CD14-positive monocyte (primary cell): ENCODE results near the gene NEO1. TPM values are rescaled to one million over a fixed set of nuclear protein-coding genes. Genes with fewer than 3 reads are reported as not detected.

ENCODE experiments used
- DNase-seq, 3 donors: peaks; one replicate each; pipeline ENCODE4 v3.0.0-alpha.2; 2011 to 2022
- H2AFZ ChIP-seq: 2 replicates; pipeline ENCODE4 v1.6.0; 2012; ENCODE audit warnings: mild to moderate bottlenecking, low read depth, low read length, inconsistent platforms; ENCODE audit not compliant: insufficient read depth, poor library complexity, severe bottlenecking
- H3K27ac ChIP-seq, 2 donors: 1 replicate in 1 of 2; 2 replicates in 1 of 2; pipeline ENCODE4 v1.5.1; 2012 to 2013; ENCODE audit warnings: low read length in 2 of 2, control low read depth in 1 of 2, inconsistent platforms in 1 of 2, low read depth in 1 of 2, mild to moderate bottlenecking in 1 of 2
- H3K27me3 ChIP-seq, 2 donors: one replicate each; pipeline versions ENCODE4 v1.6.0 to v1.6.1; 2011 to 2013; ENCODE audit warnings: low read length in 2 of 2; ENCODE audit not compliant: control insufficient read depth in 2 of 2, insufficient read depth in 2 of 2
- H3K36me3 ChIP-seq, 2 donors: replicated peaks in 1 of 2; 1 replicate in 1 of 2; 2 replicates in 1 of 2; pipeline versions ENCODE4 v1.5.1 to v1.6.1; 2012 to 2013; ENCODE audit warnings: low read length in 2 of 2, control low read depth in 1 of 2, inconsistent platforms in 1 of 2, mild to moderate bottlenecking in 1 of 2; ENCODE audit not compliant: insufficient read depth in 2 of 2, control insufficient read depth in 1 of 2
- H3K4me1 ChIP-seq, 2 donors: 1 replicate in 1 of 2; 2 replicates in 1 of 2; pipeline versions ENCODE4 v1.5.1 to v1.6.1; 2012 to 2013; ENCODE audit warnings: low read length in 2 of 2, control low read depth in 1 of 2, inconsistent platforms in 1 of 2, mild to moderate bottlenecking in 1 of 2, moderate library complexity in 1 of 2; ENCODE audit not compliant: insufficient read depth in 2 of 2, control insufficient read depth in 1 of 2
- H3K4me2 ChIP-seq: replicated peaks from 2 replicates; pipeline ENCODE3; 2012; ENCODE audit warnings: low read length, moderate library complexity, mild to moderate bottlenecking; ENCODE audit not compliant: poor library complexity, severe bottlenecking; ENCODE audit errors: extremely low read depth
- H3K4me3 ChIP-seq, 3 experiments: fragments of 200-600 bp in 1 of 3; sonication (generic) in 1 of 3; replicated peaks in 1 of 3; 1 replicate in 2 of 3; 2 replicates in 1 of 3; pipeline ENCODE4 v1.5.1; 2011 to 2013; ENCODE audit warnings: low read length in 3 of 3, mild to moderate bottlenecking in 3 of 3, control low read depth in 2 of 3, low read depth in 2 of 3, inconsistent platforms in 1 of 3, moderate library complexity in 1 of 3
- H3K79me2 ChIP-seq: 2 replicates; pipeline ENCODE4 v1.6.0; 2012; ENCODE audit warnings: mild to moderate bottlenecking, control low read depth, inconsistent platforms, low read length, moderate library complexity; ENCODE audit not compliant: insufficient read depth
- H3K9ac ChIP-seq: 2 replicates; pipeline ENCODE4 v1.6.0; 2017; ENCODE audit warnings: low read length, mild to moderate bottlenecking; ENCODE audit not compliant: insufficient read depth, poor library complexity, severe bottlenecking
- H3K9me3 ChIP-seq, 2 donors: replicated peaks in 1 of 2; 1 replicate in 1 of 2; 2 replicates in 1 of 2; pipeline versions ENCODE4 v1.5.1 to v1.6.1; 2012 to 2013; ENCODE audit warnings: low read length in 2 of 2, control low read depth in 1 of 2; ENCODE audit not compliant: control insufficient read depth in 1 of 2, insufficient read depth in 1 of 2
- H4K20me1 ChIP-seq: 2 replicates; pipeline ENCODE4 v1.6.0; 2012; ENCODE audit warnings: mild to moderate bottlenecking, low read length, control low read depth, moderate library complexity; ENCODE audit not compliant: insufficient read depth
- H3K27ac Mint-ChIP-seq, 7 donors: one replicate each; pipeline ENCODE4 v1.8.0; 2020; ENCODE audit warnings: mild to moderate bottlenecking in 7 of 7, mixed read lengths in 7 of 7, moderate library complexity in 6 of 7, inconsistent platforms in 2 of 7
- H3K27me3 Mint-ChIP-seq, 3 donors: one replicate each; pipeline ENCODE4 v1.8.0; 2021 to 2022; ENCODE audit warnings: low read depth in 3 of 3, mild to moderate bottlenecking in 3 of 3, mixed read lengths in 3 of 3, moderate library complexity in 3 of 3, inconsistent platforms in 1 of 3
- H3K36me3 Mint-ChIP-seq, 2 donors: one replicate each; pipeline ENCODE4 v1.8.0; 2020; ENCODE audit warnings: mixed read lengths in 2 of 2, inconsistent platforms in 1 of 2, mild to moderate bottlenecking in 1 of 2
- H3K4me1 Mint-ChIP-seq: one replicate; pipeline ENCODE4 v1.8.0; 2020; ENCODE audit warnings: mild to moderate bottlenecking, mixed read lengths
- H3K4me3 Mint-ChIP-seq, 2 donors: one replicate each; pipeline ENCODE4 v1.8.0; 2020; ENCODE audit warnings: mild to moderate bottlenecking in 2 of 2, mixed read lengths in 2 of 2, moderate library complexity in 1 of 2
- H3K9me3 Mint-ChIP-seq, 7 donors: one replicate each; pipeline ENCODE4 v1.8.0; 2020 to 2022; ENCODE audit warnings: mixed read lengths in 7 of 7, mild to moderate bottlenecking in 6 of 7, moderate library complexity in 6 of 7, inconsistent platforms in 2 of 7
- WGBS: methylation state at CpG from one replicate; pipeline ENCODE4 v1.1.5; 2013; ENCODE audit warnings: missing lambda C conversion rate; ENCODE audit not compliant: insufficient coverage; 5-methylcytosine and 5-hydroxymethylcytosine counted together
- intact Hi-C, 2 donors: fragments of 100-400 bp; cut with micrococcal nuclease; formaldehyde crosslinking; loops; one replicate each; pipeline versions ENCODE4 v1.15.0 to v1.15.1; 2023
- polyA plus RNA-seq, 3 donors: library from polyadenylated mRNA; depleted of rRNA in 1 of 3; unstranded in 2 of 3; stranded (reverse) in 1 of 3; fragments of 300-500 nt in 2 of 3; fragments of >200 nt in 1 of 3; fragmentation: Illumina TruSeq in 2 of 3; gene quantifications; 1 replicate in 2 of 3; 2 replicates in 1 of 3; pipeline ENCODE4 v1.2.3, GENCODE V29; 2012 to 2021
- TF ChIP-seq, protein P1 (sequence below): fragments of 200-600 bp; IDR thresholded peaks from one replicate; pipeline ENCODE4 v1.8.0; 2022; ENCODE audit warnings: antibody characterized with exemption, mild to moderate bottlenecking

NEO1 gene
- polyA plus RNA-seq, 3 donors = 0.03 to 0.06 TPM; not detected in 1

DNA sequence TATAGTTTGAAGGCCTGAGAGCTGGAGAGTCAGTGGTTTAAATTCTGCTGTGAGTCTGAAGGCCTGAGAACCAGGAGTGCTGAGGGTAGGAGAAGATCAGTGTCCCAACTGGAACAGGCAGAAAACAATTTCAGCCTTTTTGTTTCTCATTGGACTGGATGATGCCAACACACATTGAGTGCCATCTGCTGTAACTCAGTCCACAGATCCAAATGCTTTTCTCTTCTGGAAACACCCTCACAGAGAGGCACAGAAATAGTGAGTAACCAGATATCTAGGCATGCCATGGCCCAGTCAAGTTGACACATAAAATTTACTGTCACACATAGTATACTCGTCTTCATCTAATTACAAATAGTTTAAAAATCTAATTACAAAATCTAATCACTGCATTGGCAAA, 100.8 kb downstream of the NEO1 start:
- peaks cover 13 to 35% (median 30%) of the 10 kb centered on the region in 7 donors for H3K9me3 Mint-ChIP-seq
- Histone ChIP-seq H3K9me3 (peaks cover 20 to 34% of the 10 kb centered on the region in 2 donors), H3K27me3 (no peaks in the 10 kb centered on the region), H2AFZ (no peak overlapping the region), H3K36me3 (no peaks in the 10 kb centered on the region), H3K27ac (no peak overlapping the region), H3K4me2 (no peak overlapping the region), H4K20me1 (no peaks in the 10 kb centered on the region), H3K4me1 (no peaks in the 10 kb centered on the region), H3K9ac (no peak overlapping the region), H3K4me3 (no peak overlapping the region), H3K79me2 (no peaks in the 10 kb centered on the region)
- WGBS = no CpG with 5 or more reads among the region's 1 CpG
- H3K36me3 Mint-ChIP-seq = no peaks in the 10 kb centered on the region
- no peak for DNase-seq
- peaks cover 0 to 3% (median 3%) of the 10 kb centered on the region in 3 donors for H3K27me3 Mint-ChIP-seq
- H3K27ac Mint-ChIP-seq = no peak overlapping the region
- no peaks in the 10 kb centered on the region for H3K4me1 Mint-ChIP-seq
- TF ChIP-seq, protein P1, sequence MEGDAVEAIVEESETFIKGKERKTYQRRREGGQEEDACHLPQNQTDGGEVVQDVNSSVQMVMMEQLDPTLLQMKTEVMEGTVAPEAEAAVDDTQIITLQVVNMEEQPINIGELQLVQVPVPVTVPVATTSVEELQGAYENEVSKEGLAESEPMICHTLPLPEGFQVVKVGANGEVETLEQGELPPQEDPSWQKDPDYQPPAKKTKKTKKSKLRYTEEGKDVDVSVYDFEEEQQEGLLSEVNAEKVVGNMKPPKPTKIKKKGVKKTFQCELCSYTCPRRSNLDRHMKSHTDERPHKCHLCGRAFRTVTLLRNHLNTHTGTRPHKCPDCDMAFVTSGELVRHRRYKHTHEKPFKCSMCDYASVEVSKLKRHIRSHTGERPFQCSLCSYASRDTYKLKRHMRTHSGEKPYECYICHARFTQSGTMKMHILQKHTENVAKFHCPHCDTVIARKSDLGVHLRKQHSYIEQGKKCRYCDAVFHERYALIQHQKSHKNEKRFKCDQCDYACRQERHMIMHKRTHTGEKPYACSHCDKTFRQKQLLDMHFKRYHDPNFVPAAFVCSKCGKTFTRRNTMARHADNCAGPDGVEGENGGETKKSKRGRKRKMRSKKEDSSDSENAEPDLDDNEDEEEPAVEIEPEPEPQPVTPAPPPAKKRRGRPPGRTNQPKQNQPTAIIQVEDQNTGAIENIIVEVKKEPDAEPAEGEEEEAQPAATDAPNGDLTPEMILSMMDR = no peak
- intact Hi-C loops = no loop called here
- no peak overlapping the region for H3K4me3 Mint-ChIP-seq

DNA sequence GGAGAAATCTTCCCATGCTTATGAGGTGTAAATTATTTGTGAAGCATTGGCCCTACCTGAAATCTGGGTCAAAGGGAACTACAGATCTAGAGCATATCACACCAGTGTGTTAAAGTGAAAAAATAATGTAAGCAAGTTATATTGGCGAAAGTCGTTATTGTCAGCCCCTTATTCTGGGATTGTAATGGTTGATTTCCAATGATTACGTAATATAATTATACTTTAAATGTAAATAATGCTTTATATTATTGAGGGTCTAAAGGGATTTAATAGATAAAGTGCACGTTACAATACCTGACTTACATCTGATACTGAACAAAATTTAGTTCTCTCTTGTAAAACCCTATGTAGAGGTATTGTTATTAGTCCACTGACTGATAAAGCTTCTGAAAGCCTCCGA, 101.2 kb downstream of the NEO1 start:
- H3K27me3 ChIP-seq = no peaks in the 10 kb centered on the region
- H3K9ac ChIP-seq = no peak overlapping the region
- H3K4me1 ChIP-seq = no peaks in the 10 kb centered on the region
- H3K4me1 Mint-ChIP-seq = no peaks in the 10 kb centered on the region
- H3K9me3 Mint-ChIP-seq = peaks cover 13 to 35% (median 30%) of the 10 kb centered on the region in 7 donors
- no peak overlapping the region for H3K27ac Mint-ChIP-seq
- H3K9me3 ChIP-seq = peaks cover 20 to 34% of the 10 kb centered on the region in 2 donors
- H3K36me3 ChIP-seq = no peaks in the 10 kb centered on the region
- H3K4me3 ChIP-seq = no peak overlapping the region
- no peaks in the 10 kb centered on the region for H4K20me1 ChIP-seq
- H3K4me3 Mint-ChIP-seq = no peak overlapping the region
- TF ChIP-seq, protein P1 = no peak
- H3K27ac ChIP-seq = no peak overlapping the region
- no CpG with 5 or more reads among the region's 5 CpGs for WGBS
- DNase-seq = no peak
- H3K36me3 Mint-ChIP-seq = no peaks in the 10 kb centered on the region
- H2AFZ ChIP-seq = no peak overlapping the region
- intact Hi-C loops = no loop called here
- H3K79me2 ChIP-seq = no peaks in the 10 kb centered on the region
- peaks cover 0 to 3% (median 3%) of the 10 kb centered on the region in 3 donors for H3K27me3 Mint-ChIP-seq
- H3K4me2 ChIP-seq = no peak overlapping the region
